Lung (tissue), 12 donors: ENCODE measurements around the gene GP9. TPM values are rescaled to one million over a fixed set of nuclear protein-coding genes. Genes with fewer than 3 reads are reported as not detected.

Source experiments
- ATAC-seq: fragments of 200-7000 bp; cut with Tn5 transposase; one replicate; pipeline ENCODE4 v1.9.1; 2020; ENCODE audit warnings: moderate number of reproducible peaks; ENCODE audit not compliant: insufficient read depth, low FRiP score
- DNase-seq, 3 donors: peaks; one replicate each; pipeline ENCODE4 v3.0.0-alpha.2; 2013 to 2017
- H3K27ac ChIP-seq, 2 donors: one replicate each; pipeline ENCODE4 v1.5.1; 2013; ENCODE audit warnings: mild to moderate bottlenecking in 2 of 2, moderate library complexity in 2 of 2, control low read depth in 1 of 2, inconsistent platforms in 1 of 2, low read depth in 1 of 2, low read length in 1 of 2
- H3K27me3 ChIP-seq, 3 donors: one replicate each; pipeline ENCODE4 v1.5.1; 2013; ENCODE audit warnings: low read length in 2 of 3; ENCODE audit not compliant: control insufficient read depth in 3 of 3, insufficient read depth in 3 of 3
- H3K36me3 ChIP-seq, 4 donors: one replicate each; pipeline ENCODE4 v1.5.1; 2013; ENCODE audit warnings: low read length in 4 of 4, mild to moderate bottlenecking in 1 of 4, moderate library complexity in 1 of 4; ENCODE audit not compliant: control insufficient read depth in 4 of 4, insufficient read depth in 4 of 4
- H3K4me1 ChIP-seq, 5 donors: one replicate each; pipeline ENCODE4 v1.5.1; 2013; ENCODE audit warnings: low read length in 5 of 5, mild to moderate bottlenecking in 2 of 5, moderate library complexity in 1 of 5; ENCODE audit not compliant: control insufficient read depth in 5 of 5, insufficient read depth in 5 of 5
- H3K4me3 ChIP-seq: one replicate; pipeline ENCODE4 v1.5.1; 2013; ENCODE audit warnings: mild to moderate bottlenecking, control low read depth, moderate library complexity
- H3K9ac ChIP-seq, 2 donors: one replicate each; pipeline ENCODE4 v1.5.1; 2013; ENCODE audit warnings: low read length in 2 of 2, control low read depth in 1 of 2; ENCODE audit not compliant: insufficient read depth in 1 of 2
- H3K9me3 ChIP-seq, 4 donors: one replicate each; pipeline ENCODE4 v1.5.1; 2013; ENCODE audit warnings: low read length in 3 of 4, mild to moderate bottlenecking in 1 of 4, moderate library complexity in 1 of 4; ENCODE audit not compliant: control insufficient read depth in 4 of 4, insufficient read depth in 3 of 4
- WGBS, 2 donors: extraction: QIAGEN DNeasy Blood & Tissue Kit; methylation state at CpG; one replicate each; pipeline ENCODE4 v1.1.7; 2013; 5-methylcytosine and 5-hydroxymethylcytosine counted together
- polyA plus RNA-seq, 2 donors: library from polyadenylated mRNA; stranded (reverse); fragments of 200-250 nt; gene quantifications; one replicate each; pipeline ENCODE4 v1.2.1, GENCODE V29; 2013
- total RNA-seq, 2 donors: library from RNA; depleted of rRNA in 1 of 2; stranded (reverse); fragments of >200 nt in 1 of 2; gene quantifications; one replicate each; pipeline ENCODE4 v1.2.1, GENCODE V29; 2014 to 2021
- TF ChIP-seq, protein P1 (sequence below): IDR thresholded peaks from 2 replicates; pipeline ENCODE4 v1.5.1; 2012; ENCODE audit warnings: mild to moderate bottlenecking; ENCODE audit errors: control extremely low read depth, extremely low read depth
- donor health status: control.
- donor health status: control.
- donor health status: Bipolar disorder and iron deficiency.
- donor health status: healthy.
- donor health status: DM: yes; HTN: yes; CAD: no.

Gene GP9
- total and polyA plus RNA-seq, 4 donors = 0.40 to 6.2 (median 2.2) TPM

DNA sequence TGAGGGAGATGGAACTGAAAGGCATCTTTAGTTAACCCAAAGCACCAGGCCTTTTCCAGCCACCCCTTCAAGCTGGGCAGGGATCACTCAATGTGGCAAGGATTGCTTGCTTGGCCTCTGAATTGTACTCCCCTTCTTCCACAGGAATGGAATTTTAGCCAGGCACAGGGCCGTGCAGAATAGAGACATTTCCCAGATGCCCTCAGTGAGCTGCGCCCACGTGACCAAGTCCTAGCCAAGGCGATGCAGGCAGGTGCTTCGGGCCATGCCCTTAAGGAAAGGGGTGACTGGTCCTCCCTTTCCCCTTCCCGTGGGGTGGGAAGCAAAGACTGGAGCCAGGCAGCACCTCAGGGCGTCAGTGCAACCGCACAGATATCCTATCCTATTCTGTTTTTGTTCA is 17.9 kb downstream of the GP9 start:
- H3K27ac ChIP-seq = no peak overlapping the region
- H3K9ac ChIP-seq = no peak overlapping the region
- no peaks in the 10 kb centered on the region for H3K36me3 ChIP-seq
- DNase-seq (no peak), ATAC-seq (no peak)
- no peak overlapping the region for H3K4me3 ChIP-seq
- H3K27me3 ChIP-seq = no peaks in the 10 kb centered on the region
- TF ChIP-seq, protein P1, sequence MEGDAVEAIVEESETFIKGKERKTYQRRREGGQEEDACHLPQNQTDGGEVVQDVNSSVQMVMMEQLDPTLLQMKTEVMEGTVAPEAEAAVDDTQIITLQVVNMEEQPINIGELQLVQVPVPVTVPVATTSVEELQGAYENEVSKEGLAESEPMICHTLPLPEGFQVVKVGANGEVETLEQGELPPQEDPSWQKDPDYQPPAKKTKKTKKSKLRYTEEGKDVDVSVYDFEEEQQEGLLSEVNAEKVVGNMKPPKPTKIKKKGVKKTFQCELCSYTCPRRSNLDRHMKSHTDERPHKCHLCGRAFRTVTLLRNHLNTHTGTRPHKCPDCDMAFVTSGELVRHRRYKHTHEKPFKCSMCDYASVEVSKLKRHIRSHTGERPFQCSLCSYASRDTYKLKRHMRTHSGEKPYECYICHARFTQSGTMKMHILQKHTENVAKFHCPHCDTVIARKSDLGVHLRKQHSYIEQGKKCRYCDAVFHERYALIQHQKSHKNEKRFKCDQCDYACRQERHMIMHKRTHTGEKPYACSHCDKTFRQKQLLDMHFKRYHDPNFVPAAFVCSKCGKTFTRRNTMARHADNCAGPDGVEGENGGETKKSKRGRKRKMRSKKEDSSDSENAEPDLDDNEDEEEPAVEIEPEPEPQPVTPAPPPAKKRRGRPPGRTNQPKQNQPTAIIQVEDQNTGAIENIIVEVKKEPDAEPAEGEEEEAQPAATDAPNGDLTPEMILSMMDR = no peak
- H3K9me3 ChIP-seq = no peaks in the 10 kb centered on the region
- peaks cover 0 to 2% (median 0%) of the 10 kb centered on the region in 5 donors for H3K4me1 ChIP-seq
- WGBS, 2 donors = 92 to 94% methylated on average over 8 of the region's 8 CpGs

DNA sequence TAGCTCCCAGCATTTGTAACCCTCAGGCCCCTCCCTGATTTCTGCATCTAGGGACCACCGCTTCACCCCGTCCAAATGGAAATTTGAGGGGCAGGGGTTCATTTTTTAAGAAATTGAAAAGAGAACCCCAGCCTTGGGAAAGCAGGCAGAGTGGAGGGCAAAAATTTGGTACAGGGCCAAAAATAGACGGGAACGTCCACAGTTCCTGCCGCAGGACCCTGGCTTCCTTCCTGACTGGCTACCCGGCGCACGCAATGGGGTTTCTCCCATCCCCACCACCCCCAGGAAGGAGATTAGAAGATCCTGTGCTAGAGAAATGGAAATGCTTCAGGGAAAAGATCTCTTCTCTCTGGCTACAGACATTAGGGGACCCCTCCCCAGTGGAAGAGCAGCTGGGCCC is 20.9 kb downstream of the GP9 start:
- 47 to 58% methylated on average over 8 of the region's 8 CpGs for WGBS, 2 donors
- Histone ChIP-seq H3K27ac (no peak overlapping the region), H3K9ac (no peak overlapping the region), H3K36me3 (no peaks in the 10 kb centered on the region), H3K9me3 (no peaks in the 10 kb centered on the region), H3K27me3 (no peaks in the 10 kb centered on the region), H3K4me1 (peaks cover 0 to 4% (median 1%) of the 10 kb centered on the region in 5 donors), H3K4me3 (no peak overlapping the region)
- TF ChIP-seq, protein P1 = no peak
- ATAC-seq (no peak), DNase-seq (no peak)

DNA sequence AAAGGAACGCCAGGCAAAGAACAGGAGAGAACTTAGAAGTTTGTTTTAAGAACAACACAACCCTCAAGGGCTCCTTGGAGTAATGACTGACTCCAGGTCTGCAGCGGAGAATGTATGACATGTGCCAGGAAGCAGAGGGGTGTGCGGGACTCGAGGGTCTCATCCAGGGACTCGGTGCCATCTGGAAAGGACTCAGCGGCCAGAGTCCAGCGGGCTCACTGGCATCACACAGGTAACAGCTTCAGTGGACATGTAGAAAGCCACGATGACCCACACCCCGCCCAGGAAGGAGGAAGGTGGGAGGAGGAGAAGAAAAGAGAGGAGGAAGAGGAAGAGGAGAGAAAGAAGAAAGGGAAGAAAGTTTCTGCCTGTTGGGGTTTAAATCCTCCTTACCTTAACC is 21.4 kb downstream of the GP9 start:
- no peaks in the 10 kb centered on the region for H3K9me3 ChIP-seq
- WGBS, 2 donors = 57 to 64% methylated on average over 9 of the region's 9 CpGs
- DNase-seq (no peak), ATAC-seq (no peak)
- peaks cover 2 to 6% (median 4%) of the 10 kb centered on the region in 5 donors for H3K4me1 ChIP-seq
- H3K4me3 ChIP-seq = no peak overlapping the region
- TF ChIP-seq, protein P1 = no peak
- H3K36me3 ChIP-seq = no peaks in the 10 kb centered on the region
- no peak overlapping the region for H3K9ac ChIP-seq
- no peak overlapping the region for H3K27ac ChIP-seq
- H3K27me3 ChIP-seq = no peaks in the 10 kb centered on the region

- no peaks in the 10 kb centered on the region for H3K36me3 ChIP-seq
- H3K27me3 ChIP-seq = no peaks in the 10 kb centered on the region
- ATAC-seq (no peak), DNase-seq (no peak)
- no peak overlapping the region for H3K4me3 ChIP-seq
- H3K4me1 ChIP-seq = peaks cover 5 to 11% (median 5%) of the 10 kb centered on the region in 5 donors
- WGBS, 2 donors = 90% methylated on average over 6 of the region's 6 CpGs
- no peaks in the 10 kb centered on the region for H3K9me3 ChIP-seq
- no peak overlapping the region for H3K9ac ChIP-seq
- H3K27ac ChIP-seq = no peak overlapping the region
- TF ChIP-seq, protein P1 = no peak
Measured at GRCh38 chr3:129084501-129084900, 23.9 kb downstream of the GP9 start.
